Effector memory CD4-positive, alpha-beta T cell (primary cell): ENCODE results near the gene NOSTRIN.

Source experiments
- DNase-seq, 3 donors: peaks; one replicate each; pipeline ENCODE4 v3.0.0-alpha.2; 2020
- H3K27ac ChIP-seq: 2 replicates; pipeline ENCODE4 v1.7.0; 2013; ENCODE audit warnings: mild to moderate bottlenecking, low read length, moderate library complexity; ENCODE audit not compliant: insufficient read depth, poor library complexity, severe bottlenecking
- H3K27me3 ChIP-seq: replicated peaks from 2 replicates; pipeline ENCODE4 v1.7.0; 2013; ENCODE audit warnings: mild to moderate bottlenecking, low read length; ENCODE audit not compliant: insufficient read depth, control insufficient read depth, poor library complexity, severe bottlenecking
- H3K36me3 ChIP-seq: 2 replicates; pipeline ENCODE4 v1.7.0; 2013; ENCODE audit warnings: mild to moderate bottlenecking, low read length, moderate library complexity; ENCODE audit not compliant: control insufficient read depth, insufficient read depth
- H3K4me1 ChIP-seq: 2 replicates; pipeline ENCODE4 v1.7.0; 2013; ENCODE audit warnings: low read length, mild to moderate bottlenecking; ENCODE audit not compliant: control insufficient read depth, insufficient read depth, poor library complexity, severe bottlenecking
- H3K4me3 ChIP-seq: 2 replicates; pipeline ENCODE4 v1.7.0; 2013; ENCODE audit warnings: low read length, low read depth, mild to moderate bottlenecking; ENCODE audit not compliant: insufficient read depth, poor library complexity, severe bottlenecking
- H3K9me3 ChIP-seq: 2 replicates; pipeline ENCODE4 v1.7.0; 2013; ENCODE audit warnings: mild to moderate bottlenecking, low read length, moderate library complexity; ENCODE audit not compliant: control insufficient read depth

Gene NOSTRIN

DNA sequence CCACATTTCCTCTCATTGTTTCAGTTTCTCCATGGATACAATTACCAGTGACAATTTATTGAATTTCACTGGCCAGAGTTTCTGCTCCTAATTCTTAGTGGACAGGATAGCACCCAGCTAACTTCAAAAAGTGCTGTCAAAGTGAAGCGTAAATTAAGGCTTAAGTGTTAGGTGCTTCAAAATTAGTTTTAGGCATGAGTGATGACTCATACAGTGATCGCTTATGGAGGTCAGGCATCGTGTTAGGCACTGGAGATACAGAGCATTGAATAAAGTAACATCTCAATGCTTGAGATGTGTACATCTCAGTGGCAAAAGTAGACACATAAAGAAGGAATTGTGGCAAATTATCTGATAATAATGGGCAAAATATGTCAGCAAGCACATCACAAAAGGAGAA is 40.8 kb downstream of the NOSTRIN start:
- no peak for DNase-seq
- H3K36me3 ChIP-seq, result no peaks in the 10 kb centered on the region
- no peak overlapping the region for H3K4me3 ChIP-seq
- no peaks in the 10 kb centered on the region for H3K27me3 ChIP-seq
- no peak overlapping the region for H3K27ac ChIP-seq
- no peaks in the 10 kb centered on the region for H3K9me3 ChIP-seq
- no peaks in the 10 kb centered on the region for H3K4me1 ChIP-seq

DNA sequence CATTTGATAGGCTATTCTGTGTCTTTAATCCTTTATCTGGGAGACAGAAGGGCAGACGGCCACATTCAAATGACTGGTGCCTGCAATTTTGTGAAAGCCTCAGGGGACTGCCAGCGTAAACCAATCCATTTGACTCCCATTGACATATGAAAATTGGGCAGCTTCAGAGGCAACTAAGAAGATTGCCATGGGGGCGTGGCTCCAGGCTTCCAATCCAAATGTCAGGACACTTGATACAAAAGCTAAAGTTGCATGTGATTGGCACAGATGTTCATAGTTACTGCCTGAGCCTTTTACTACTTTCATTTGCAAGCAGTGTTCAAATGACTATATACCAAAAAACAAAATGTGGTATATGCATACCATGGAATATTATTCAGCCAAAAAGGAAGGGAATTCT is 45.8 kb downstream of the NOSTRIN start:
- Histone ChIP-seq H3K27me3 (no peaks in the 10 kb centered on the region), H3K36me3 (no peaks in the 10 kb centered on the region), H3K4me1 (no peaks in the 10 kb centered on the region), H3K9me3 (no peaks in the 10 kb centered on the region), H3K4me3 (no peak overlapping the region), H3K27ac (no peak overlapping the region)
- no peak for DNase-seq

DNA sequence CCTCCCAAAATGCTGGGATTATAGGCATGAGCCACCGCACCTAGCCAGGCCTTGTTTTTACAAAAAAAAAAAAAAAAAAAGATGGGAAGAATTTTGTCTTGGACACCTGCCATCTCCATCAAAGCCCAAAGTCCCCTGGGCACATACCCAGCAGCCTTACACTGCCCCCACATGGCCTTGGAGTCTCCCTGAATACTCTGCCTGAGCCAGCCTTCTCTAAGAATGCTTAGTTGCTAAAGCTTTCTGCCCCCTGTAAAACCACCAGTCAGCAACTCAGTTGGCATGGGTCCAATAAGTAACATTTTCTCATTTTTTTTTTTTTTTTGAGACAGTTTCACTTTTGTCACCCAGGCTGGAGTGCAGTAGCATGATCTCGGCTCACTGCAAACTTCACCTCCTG is 47.2 kb downstream of the NOSTRIN start:
- no peak for DNase-seq
- Histone ChIP-seq H3K4me3 (no peak overlapping the region), H3K27me3 (no peaks in the 10 kb centered on the region), H3K27ac (no peak overlapping the region), H3K4me1 (no peaks in the 10 kb centered on the region), H3K9me3 (no peaks in the 10 kb centered on the region), H3K36me3 (no peaks in the 10 kb centered on the region)

DNA sequence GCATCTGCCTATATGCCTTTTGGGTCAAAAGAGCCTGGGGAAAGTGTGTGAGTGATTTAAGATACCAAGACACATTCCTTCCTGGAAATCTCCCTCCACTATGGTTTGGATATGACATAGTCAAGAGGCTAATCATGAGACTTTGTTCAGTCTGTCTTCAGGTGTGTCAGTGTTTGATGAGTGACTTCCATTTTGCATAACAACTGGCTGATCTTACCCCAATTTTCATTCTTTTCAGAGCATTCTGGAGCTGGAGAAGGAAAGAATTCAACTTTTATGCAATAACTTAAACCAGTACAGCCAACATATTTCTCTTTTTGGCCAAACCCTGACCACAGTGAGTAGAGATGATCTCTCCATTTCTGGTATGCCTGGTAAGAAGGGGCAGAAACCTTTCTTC is 48.4 kb downstream of the NOSTRIN start:
- H3K27ac ChIP-seq, result no peak overlapping the region
- DNase-seq, result no peak
- H3K4me1 ChIP-seq, result no peaks in the 10 kb centered on the region
- no peaks in the 10 kb centered on the region for H3K9me3 ChIP-seq
- no peak overlapping the region for H3K4me3 ChIP-seq
- no peaks in the 10 kb centered on the region for H3K36me3 ChIP-seq
- no peaks in the 10 kb centered on the region for H3K27me3 ChIP-seq

DNA sequence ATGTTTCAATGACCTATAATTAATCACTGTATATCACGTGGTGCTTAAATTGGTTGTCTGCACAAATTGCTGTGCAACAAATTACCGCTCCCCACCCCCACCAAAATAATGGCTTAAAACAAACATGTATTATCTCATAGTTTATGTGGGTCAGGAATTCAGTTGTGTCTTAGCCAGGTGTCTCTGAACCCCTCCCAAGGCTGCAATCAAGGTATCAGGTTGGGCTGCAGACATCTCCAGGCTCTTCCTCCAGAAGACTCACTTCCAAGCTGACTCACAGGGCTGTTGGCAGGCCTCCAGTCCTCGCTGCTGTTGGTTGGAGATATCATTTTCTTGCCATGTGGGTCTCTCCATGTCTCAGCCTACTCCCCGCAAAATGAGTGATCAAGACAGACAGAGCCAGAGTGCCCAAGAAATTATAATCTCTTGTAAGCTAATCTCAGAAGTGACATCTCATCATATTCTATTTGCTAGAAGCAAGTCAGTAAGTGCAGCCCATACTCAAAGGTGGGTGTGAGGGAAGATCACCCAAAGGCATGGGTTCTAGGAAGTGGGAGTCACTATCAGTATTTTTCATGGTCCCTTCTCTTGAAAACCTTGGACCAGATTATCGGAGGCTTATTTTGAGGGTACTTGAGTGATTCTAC is 49.4 kb downstream of the NOSTRIN start:
- Histone ChIP-seq H3K27ac (no peak overlapping the region), H3K27me3 (no peaks in the 10 kb centered on the region), H3K4me1 (no peaks in the 10 kb centered on the region), H3K4me3 (no peak overlapping the region), H3K36me3 (no peaks in the 10 kb centered on the region), H3K9me3 (no peaks in the 10 kb centered on the region)
- no peak for DNase-seq

DNA sequence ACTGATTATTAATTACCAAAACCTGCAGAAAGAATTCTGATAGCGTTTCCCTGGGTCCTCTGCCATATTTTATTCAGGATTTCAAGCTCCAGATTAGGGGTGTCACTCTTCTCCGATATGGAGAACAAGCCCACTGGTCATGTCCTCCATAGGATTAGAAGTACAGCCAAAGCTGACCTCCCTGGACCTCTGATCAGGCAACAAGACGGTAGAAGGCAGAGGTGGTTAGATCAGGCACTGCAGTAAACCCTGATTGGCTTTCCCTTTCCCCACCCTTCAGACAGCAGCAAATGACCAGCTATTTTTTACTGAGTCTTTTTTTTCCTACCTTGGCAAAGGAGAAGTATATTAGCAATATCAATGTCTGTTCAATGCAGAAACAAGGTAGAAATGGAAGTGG is 50.0 kb downstream of the NOSTRIN start:
- H3K27ac ChIP-seq, result no peak overlapping the region
- no peaks in the 10 kb centered on the region for H3K36me3 ChIP-seq
- DNase-seq, result no peak
- H3K4me3 ChIP-seq, result no peak overlapping the region
- H3K4me1 ChIP-seq, result no peaks in the 10 kb centered on the region
- no peaks in the 10 kb centered on the region for H3K9me3 ChIP-seq
- no peaks in the 10 kb centered on the region for H3K27me3 ChIP-seq

DNA sequence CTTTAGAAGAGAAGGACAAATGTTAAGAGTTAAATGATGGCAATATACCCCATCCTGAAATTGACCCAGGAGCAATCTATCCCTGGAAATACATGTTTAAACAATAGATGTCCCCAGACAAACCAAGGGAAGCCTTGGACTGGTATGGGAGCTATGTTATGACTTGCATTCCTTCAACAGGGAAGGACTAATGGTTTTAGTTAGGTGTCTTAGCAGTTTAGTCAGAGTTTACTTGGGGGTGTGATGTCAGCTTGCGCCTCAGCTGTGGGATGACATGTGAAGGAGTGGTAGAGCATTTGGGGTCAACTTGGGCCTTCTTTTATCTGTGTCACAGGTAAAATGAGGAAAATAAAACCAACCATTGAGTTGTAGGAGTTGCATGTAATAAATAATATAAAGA is 51.0 kb downstream of the NOSTRIN start:
- H3K4me1 ChIP-seq, result no peaks in the 10 kb centered on the region
- no peaks in the 10 kb centered on the region for H3K36me3 ChIP-seq
- H3K9me3 ChIP-seq, result no peaks in the 10 kb centered on the region
- no peak overlapping the region for H3K27ac ChIP-seq
- no peaks in the 10 kb centered on the region for H3K27me3 ChIP-seq
- H3K4me3 ChIP-seq, result no peak overlapping the region
- DNase-seq, result no peak

DNA sequence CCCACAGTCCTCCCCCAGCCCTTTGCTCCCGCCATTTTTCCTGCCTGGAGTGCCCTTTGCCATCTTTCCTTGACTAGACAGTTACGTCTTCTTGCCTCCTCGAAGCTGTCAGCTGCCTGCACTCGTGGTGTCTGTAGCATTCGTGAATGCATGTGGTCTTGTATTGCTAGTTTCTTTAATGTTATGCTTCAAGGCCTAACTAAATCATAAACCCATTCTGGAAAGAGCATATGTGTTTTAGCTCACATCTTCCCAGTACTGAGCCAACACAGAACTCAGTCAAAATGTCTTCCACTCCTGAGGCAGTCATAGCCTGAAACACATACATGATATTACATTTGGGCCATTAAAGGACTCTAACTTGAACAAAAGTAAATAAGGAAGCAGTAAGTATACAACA is 52.2 kb downstream of the NOSTRIN start:
- H3K4me1 ChIP-seq, result no peaks in the 10 kb centered on the region
- no peak for DNase-seq
- H3K36me3 ChIP-seq, result no peaks in the 10 kb centered on the region
- no peaks in the 10 kb centered on the region for H3K27me3 ChIP-seq
- no peaks in the 10 kb centered on the region for H3K9me3 ChIP-seq
- no peak overlapping the region for H3K4me3 ChIP-seq
- no peak overlapping the region for H3K27ac ChIP-seq

DNA sequence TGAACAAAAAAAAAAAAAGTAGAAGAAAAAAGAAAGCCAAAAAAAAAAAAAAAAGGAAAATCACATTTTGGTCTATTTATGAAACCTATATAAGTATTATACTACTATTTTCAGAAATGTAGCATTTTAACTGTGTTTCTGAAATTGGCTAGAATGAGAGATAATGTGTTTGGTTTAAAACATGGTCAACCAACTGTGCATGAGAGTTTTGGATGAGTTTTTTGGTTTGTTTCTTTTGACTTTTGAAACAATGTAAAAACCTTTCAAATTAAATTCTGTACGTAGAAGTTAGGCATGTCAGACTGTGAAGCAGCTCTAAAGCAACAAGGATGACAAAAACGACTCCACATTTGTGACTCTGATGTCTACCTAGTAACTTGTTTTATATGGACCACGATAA is 53.2 kb downstream of the NOSTRIN start:
- no peaks in the 10 kb centered on the region for H3K9me3 ChIP-seq

DNA sequence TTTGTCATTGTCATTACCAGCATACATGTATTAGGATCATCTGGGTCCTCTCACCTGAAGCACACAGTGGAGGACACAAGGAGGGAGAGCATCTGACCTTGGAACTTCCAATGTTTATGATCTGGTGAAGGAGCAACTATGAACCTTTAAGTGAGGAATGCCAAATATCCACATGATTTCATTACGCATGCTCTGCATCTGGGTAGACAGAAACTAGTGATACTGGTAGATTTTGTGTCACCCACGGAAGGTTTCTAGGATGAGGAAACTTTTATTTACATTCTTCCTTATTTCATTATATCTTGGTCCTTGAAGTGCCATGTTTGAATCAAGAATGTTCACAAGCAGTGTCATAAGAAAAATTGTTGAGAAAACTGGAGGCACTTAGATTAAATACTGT is 55.7 kb downstream of the NOSTRIN start:
- Histone ChIP-seq H3K4me3 (no peak overlapping the region), H3K27me3 (no peaks in the 10 kb centered on the region), H3K36me3 (no peaks in the 10 kb centered on the region), H3K9me3 (no peaks in the 10 kb centered on the region), H3K4me1 (no peaks in the 10 kb centered on the region), H3K27ac (no peak overlapping the region)
- no peak for DNase-seq

More for the DNA sequence above, 53.2 kb downstream of the NOSTRIN start:
- no peak for DNase-seq
- Histone ChIP-seq H3K36me3 (no peaks in the 10 kb centered on the region), H3K27ac (no peak overlapping the region), H3K4me3 (no peak overlapping the region), H3K27me3 (no peaks in the 10 kb centered on the region), H3K4me1 (no peaks in the 10 kb centered on the region)
